ENCODE measurements around the gene ZP2.

Gene ZP2

GRCh38 chr16:21197112-21197511 is 14.3 kb downstream of the ZP2 start:
- TF ChIP-seq RAD21 (IDR thresholded peaks at IDR 0.05; ENCODE audit: low read depth) (no peak), REST (IDR thresholded peaks at IDR 0.05; ENCODE audit: low read depth) (no peak), CREB1 (IDR thresholded peaks at IDR 0.05; ENCODE audit: low read depth) (no peak), ZBTB7A (IDR thresholded peaks at IDR 0.05; ENCODE audit: low read depth) (no peak), CEBPB (IDR thresholded peaks at IDR 0.05) (no peak), EP300 (IDR thresholded peaks at IDR 0.05; ENCODE audit: borderline replicate concordance) (no peak), FOXM1 (IDR thresholded peaks at IDR 0.05; ENCODE audit: borderline replicate concordance, low read depth) (no peak), YY1 (IDR thresholded peaks at IDR 0.05; ENCODE audit: low read depth) (no peak), TEAD4 (IDR thresholded peaks at IDR 0.05) (no peak), TCF12 (IDR thresholded peaks at IDR 0.05; ENCODE audit: low read depth) (no peak), EGR1 (IDR thresholded peaks at IDR 0.05) (no peak)
- TF ChIP-seq, protein P1, sequence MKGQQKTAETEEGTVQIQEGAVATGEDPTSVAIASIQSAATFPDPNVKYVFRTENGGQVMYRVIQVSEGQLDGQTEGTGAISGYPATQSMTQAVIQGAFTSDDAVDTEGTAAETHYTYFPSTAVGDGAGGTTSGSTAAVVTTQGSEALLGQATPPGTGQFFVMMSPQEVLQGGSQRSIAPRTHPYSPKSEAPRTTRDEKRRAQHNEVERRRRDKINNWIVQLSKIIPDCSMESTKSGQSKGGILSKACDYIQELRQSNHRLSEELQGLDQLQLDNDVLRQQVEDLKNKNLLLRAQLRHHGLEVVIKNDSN (IDR thresholded peaks at IDR 0.05): no peak

- TF ChIP-seq YY1 (IDR thresholded peaks at IDR 0.05; ENCODE audit: low read depth) (no peak), RAD21 (IDR thresholded peaks at IDR 0.05; ENCODE audit: low read depth) (no peak), EGR1 (IDR thresholded peaks at IDR 0.05) (no peak), FOXM1 (IDR thresholded peaks at IDR 0.05; ENCODE audit: borderline replicate concordance, low read depth) (no peak), EP300 (IDR thresholded peaks at IDR 0.05; ENCODE audit: borderline replicate concordance) (no peak), CEBPB (IDR thresholded peaks at IDR 0.05) (no peak), NFIC (IDR thresholded peaks at IDR 0.05) (no peak)
These were observed 16.5 kb downstream of the ZP2 start for GRCh38 chr16:21194771-21195301.

GRCh38 chr16:21192991-21193390 is 18.4 kb downstream of the ZP2 start:
- TF ChIP-seq, protein P1 (IDR thresholded peaks at IDR 0.05): no peak

- TF ChIP-seq TAF1 (IDR thresholded peaks at IDR 0.05; ENCODE audit: low read depth) (no peak), NFIC (IDR thresholded peaks at IDR 0.05) (no peak), TEAD4 (IDR thresholded peaks at IDR 0.05) (no peak), REST (IDR thresholded peaks at IDR 0.05; ENCODE audit: low read depth) (no peak), ZBTB7A (IDR thresholded peaks at IDR 0.05; ENCODE audit: low read depth) (no peak), MAX (IDR thresholded peaks at IDR 0.05) (no peak), RAD21 (IDR thresholded peaks at IDR 0.05; ENCODE audit: low read depth) (no peak), EGR1 (IDR thresholded peaks at IDR 0.05) (no peak), TCF12 (IDR thresholded peaks at IDR 0.05; ENCODE audit: low read depth) (no peak), YY1 (IDR thresholded peaks at IDR 0.05; ENCODE audit: low read depth) (no peak), FOXM1 (IDR thresholded peaks at IDR 0.05; ENCODE audit: borderline replicate concordance, low read depth) (no peak), CREB1 (IDR thresholded peaks at IDR 0.05; ENCODE audit: low read depth) (no peak), CEBPB (IDR thresholded peaks at IDR 0.05) (no peak), EP300 (IDR thresholded peaks at IDR 0.05; ENCODE audit: borderline replicate concordance) (no peak)
- TF ChIP-seq, protein P1 (IDR thresholded peaks at IDR 0.05): no peak
These were observed 20.8 kb downstream of the ZP2 start for GRCh38 chr16:21190599-21190998.

- TF ChIP-seq, protein P1 (IDR thresholded peaks at IDR 0.05): no peak
- TF ChIP-seq CEBPB (IDR thresholded peaks at IDR 0.05) (no peak), MAX (IDR thresholded peaks at IDR 0.05) (no peak), EGR1 (IDR thresholded peaks at IDR 0.05) (no peak), TCF12 (IDR thresholded peaks at IDR 0.05; ENCODE audit: low read depth) (no peak), TEAD4 (IDR thresholded peaks at IDR 0.05) (no peak), EP300 (IDR thresholded peaks at IDR 0.05; ENCODE audit: borderline replicate concordance) (no peak), NFIC (IDR thresholded peaks at IDR 0.05) (no peak), ZBTB7A (IDR thresholded peaks at IDR 0.05; ENCODE audit: low read depth) (no peak), YY1 (IDR thresholded peaks at IDR 0.05; ENCODE audit: low read depth) (no peak), REST (IDR thresholded peaks at IDR 0.05; ENCODE audit: low read depth) (no peak)
These were observed 21.4 kb downstream of the ZP2 start for GRCh38 chr16:21190013-21190412.
